ENCODE data around the gene MOB2. TPM values are rescaled to one million over a fixed set of nuclear protein-coding genes. Genes with fewer than 3 reads are reported as not detected.

The MOB2 gene
- total RNA-seq, 4 donors from 2014 or later: 63.8 to 104 (median 95.8) TPM

DNA sequence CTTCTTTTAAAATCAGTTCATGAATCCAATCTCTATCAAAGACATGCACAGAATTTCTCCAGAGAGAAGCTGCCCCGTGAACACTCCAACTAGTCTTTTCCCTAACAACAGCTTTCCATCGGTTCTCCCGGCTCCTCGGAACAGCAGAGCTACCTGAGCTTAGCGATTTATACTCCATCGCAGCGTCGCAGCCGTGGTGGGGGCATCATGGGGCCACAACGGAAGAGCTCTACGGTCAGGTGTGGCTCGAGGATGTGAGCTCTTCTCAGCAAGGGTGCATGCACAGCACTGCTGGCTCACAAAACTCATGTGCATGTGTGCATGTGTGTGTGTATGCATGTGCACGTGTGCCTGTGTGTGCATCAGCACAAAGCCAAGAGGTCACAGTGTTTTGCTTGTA, 11.7 kb upstream of the MOB2 start:
- peaks cover 9% of the 10 kb centered on the region for H3K36me3 ChIP-seq
- H3K9me3 ChIP-seq: no peaks in the 10 kb centered on the region
- peaks cover 52% of the 10 kb centered on the region for H3K4me1 ChIP-seq
- DNase-seq (ENCODE audit: low spot score in 2 of 2): no peak
- no peaks in the 10 kb centered on the region for H3K27me3 ChIP-seq
- no peak for TF ChIP-seq EP300 (IDR thresholded peaks at IDR 0.05)
- no peak for TF ChIP-seq POLR2AphosphoS5 (IDR thresholded peaks at IDR 0.05)
- TF ChIP-seq, protein P1, sequence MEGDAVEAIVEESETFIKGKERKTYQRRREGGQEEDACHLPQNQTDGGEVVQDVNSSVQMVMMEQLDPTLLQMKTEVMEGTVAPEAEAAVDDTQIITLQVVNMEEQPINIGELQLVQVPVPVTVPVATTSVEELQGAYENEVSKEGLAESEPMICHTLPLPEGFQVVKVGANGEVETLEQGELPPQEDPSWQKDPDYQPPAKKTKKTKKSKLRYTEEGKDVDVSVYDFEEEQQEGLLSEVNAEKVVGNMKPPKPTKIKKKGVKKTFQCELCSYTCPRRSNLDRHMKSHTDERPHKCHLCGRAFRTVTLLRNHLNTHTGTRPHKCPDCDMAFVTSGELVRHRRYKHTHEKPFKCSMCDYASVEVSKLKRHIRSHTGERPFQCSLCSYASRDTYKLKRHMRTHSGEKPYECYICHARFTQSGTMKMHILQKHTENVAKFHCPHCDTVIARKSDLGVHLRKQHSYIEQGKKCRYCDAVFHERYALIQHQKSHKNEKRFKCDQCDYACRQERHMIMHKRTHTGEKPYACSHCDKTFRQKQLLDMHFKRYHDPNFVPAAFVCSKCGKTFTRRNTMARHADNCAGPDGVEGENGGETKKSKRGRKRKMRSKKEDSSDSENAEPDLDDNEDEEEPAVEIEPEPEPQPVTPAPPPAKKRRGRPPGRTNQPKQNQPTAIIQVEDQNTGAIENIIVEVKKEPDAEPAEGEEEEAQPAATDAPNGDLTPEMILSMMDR (IDR thresholded peaks at IDR 0.05): no peak
- no peak overlapping the region for H3K4me3 ChIP-seq
- WGBS: 95% methylated on average over 13 of the region's 13 CpGs
- no peak overlapping the region for H3K27ac ChIP-seq

GRCh38 chr11:1497600-1497999, 11.0 kb upstream of the MOB2 start:
- no peak overlapping the region for H3K4me3 ChIP-seq
- DNase-seq (ENCODE audit: low spot score in 2 of 2): no peak
- peaks cover 9% of the 10 kb centered on the region for H3K36me3 ChIP-seq
- H3K9me3 ChIP-seq: no peaks in the 10 kb centered on the region
- 78% methylated on average over 5 of the region's 5 CpGs for WGBS
- no peak overlapping the region for H3K27ac ChIP-seq
- H3K27me3 ChIP-seq: no peaks in the 10 kb centered on the region
- TF ChIP-seq EP300 (IDR thresholded peaks at IDR 0.05) (no peak), POLR2AphosphoS5 (IDR thresholded peaks at IDR 0.05) (no peak), POLR2A (IDR thresholded peaks at IDR 0.05) (no peak)
- TF ChIP-seq, protein P1 (IDR thresholded peaks at IDR 0.05): no peak
- H3K4me1 ChIP-seq: peaks cover 45% of the 10 kb centered on the region

GRCh38 chr11:1496761-1497095, 10.1 kb upstream of the MOB2 start:
- 43% methylated on average over 3 of the region's 3 CpGs for WGBS
- Histone ChIP-seq H3K36me3 (peaks cover 9% of the 10 kb centered on the region), H3K4me3 (no peak overlapping the region), H3K27ac (no peak overlapping the region), H3K27me3 (no peaks in the 10 kb centered on the region), H3K9me3 (no peaks in the 10 kb centered on the region), H3K4me1 (peaks cover 36% of the 10 kb centered on the region)
- TF ChIP-seq POLR2A (IDR thresholded peaks at IDR 0.05) (no peak), POLR2AphosphoS5 (IDR thresholded peaks at IDR 0.05) (no peak), EP300 (IDR thresholded peaks at IDR 0.05) (no peak)
- TF ChIP-seq, protein P1 (IDR thresholded peaks at IDR 0.05): no peak
- no peak for DNase-seq (ENCODE audit: low spot score in 2 of 2)

GRCh38 chr11:1496091-1496760, 9.6 kb upstream of the MOB2 start:
- H3K27me3 ChIP-seq: no peaks in the 10 kb centered on the region
- H3K36me3 ChIP-seq: peaks cover 9% of the 10 kb centered on the region
- 67% methylated on average over 9 of the region's 9 CpGs for WGBS
- no peak overlapping the region for H3K4me3 ChIP-seq
- H3K4me1 ChIP-seq: peaks cover 31% of the 10 kb centered on the region
- DNase-seq (ENCODE audit: low spot score in 2 of 2): no peak
- peak overlapping the region; percentile 4 for H3K27ac ChIP-seq
- TF ChIP-seq EP300 (IDR thresholded peaks at IDR 0.05) (no peak), POLR2AphosphoS5 (IDR thresholded peaks at IDR 0.05) (no peak)
- TF ChIP-seq, protein P1 (IDR thresholded peaks at IDR 0.05): no peak
- H3K9me3 ChIP-seq: no peaks in the 10 kb centered on the region

DNA sequence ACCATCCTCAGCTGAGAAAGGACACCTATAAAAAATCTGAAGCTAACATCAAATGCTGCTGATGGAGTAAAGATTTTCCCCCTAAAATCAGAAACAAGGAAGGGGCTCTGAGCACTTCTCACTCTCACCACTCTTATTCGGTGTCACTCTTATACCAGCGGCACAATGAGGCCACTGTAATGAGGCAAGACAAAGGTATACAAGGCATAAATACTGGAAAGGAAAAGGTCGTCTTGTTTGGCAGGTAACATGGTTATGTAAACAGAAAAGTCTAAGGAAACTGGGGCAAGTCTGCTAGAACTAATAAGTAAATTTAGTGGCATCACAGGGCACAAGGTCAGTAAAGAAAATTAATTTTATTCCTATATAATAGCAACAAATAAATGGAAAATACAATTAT, 8.1 kb upstream of the MOB2 start:
- Histone ChIP-seq H3K9me3 (no peaks in the 10 kb centered on the region), H3K27ac (no peak overlapping the region), H3K4me1 (peaks cover 19% of the 10 kb centered on the region), H3K4me3 (no peak overlapping the region), H3K36me3 (peaks cover 3% of the 10 kb centered on the region), H3K27me3 (no peaks in the 10 kb centered on the region)
- WGBS: 82% methylated on average over 3 of the region's 3 CpGs
- TF ChIP-seq, protein P1 (IDR thresholded peaks at IDR 0.05): no peak
- TF ChIP-seq EP300 (IDR thresholded peaks at IDR 0.05) (no peak), POLR2AphosphoS5 (IDR thresholded peaks at IDR 0.05) (no peak), POLR2A (IDR thresholded peaks at IDR 0.05) (no peak)
- DNase-seq (ENCODE audit: low spot score in 2 of 2): no peak

Measured in suprapubic skin (tissue), 4 donors.